ENCODE data around the gene CNTNAP2.
"Not testable (repeated sequence)": the region's sequence is repeated elsewhere in the genome, so short reads cannot be mapped to it uniquely, and the experiment has no call there.

Gene CNTNAP2

DNA sequence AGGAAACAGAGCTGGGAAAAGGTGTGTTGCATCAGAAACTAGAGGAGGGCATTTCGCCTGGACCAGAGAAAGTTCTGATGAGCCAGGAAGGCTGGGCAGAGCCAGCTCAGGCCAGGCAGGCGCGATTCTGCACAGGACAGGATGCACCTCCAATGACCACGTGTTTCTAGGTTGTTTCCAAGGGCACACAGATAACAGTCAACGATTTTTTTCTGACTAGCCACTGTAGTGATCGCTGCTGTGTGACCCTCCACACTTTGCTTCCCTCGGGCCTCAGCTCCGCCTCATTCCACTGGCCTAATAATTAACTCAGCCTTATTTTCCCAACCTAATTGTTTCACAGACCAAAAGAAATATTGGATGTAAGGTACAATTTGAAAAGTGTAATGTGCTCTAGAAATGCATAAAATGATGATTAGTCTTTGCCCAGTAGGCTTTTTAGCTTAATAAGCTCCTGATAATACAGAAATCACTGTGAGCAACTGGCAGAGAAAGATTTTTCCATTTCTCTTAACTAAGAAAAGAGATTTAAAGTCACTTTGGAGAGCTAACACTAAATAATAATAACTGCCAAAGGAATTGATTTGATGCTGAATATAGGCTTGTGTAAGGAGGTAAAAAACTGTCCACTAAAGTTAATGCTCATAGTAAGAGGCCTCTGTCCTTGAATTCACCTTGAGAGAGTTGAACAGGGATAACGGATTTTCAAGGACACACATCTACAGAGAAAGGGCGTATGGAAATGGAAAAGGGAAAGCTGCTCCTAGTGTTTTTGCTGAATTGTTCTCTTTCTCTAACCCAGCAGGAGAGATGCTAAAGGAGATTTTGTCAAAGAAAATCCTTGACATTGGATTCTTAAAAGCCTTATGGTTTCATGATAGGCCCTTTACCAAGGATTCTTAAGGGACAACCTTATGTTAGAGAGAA, 2183.0 kb downstream of the CNTNAP2 start:
- DNase-seq (ENCODE audit: low read depth) = no peak
- no peak overlapping the region for H3K4me3 ChIP-seq (ENCODE audit: low read depth, low read length)
- TF ChIP-seq, protein P1, sequence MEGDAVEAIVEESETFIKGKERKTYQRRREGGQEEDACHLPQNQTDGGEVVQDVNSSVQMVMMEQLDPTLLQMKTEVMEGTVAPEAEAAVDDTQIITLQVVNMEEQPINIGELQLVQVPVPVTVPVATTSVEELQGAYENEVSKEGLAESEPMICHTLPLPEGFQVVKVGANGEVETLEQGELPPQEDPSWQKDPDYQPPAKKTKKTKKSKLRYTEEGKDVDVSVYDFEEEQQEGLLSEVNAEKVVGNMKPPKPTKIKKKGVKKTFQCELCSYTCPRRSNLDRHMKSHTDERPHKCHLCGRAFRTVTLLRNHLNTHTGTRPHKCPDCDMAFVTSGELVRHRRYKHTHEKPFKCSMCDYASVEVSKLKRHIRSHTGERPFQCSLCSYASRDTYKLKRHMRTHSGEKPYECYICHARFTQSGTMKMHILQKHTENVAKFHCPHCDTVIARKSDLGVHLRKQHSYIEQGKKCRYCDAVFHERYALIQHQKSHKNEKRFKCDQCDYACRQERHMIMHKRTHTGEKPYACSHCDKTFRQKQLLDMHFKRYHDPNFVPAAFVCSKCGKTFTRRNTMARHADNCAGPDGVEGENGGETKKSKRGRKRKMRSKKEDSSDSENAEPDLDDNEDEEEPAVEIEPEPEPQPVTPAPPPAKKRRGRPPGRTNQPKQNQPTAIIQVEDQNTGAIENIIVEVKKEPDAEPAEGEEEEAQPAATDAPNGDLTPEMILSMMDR (conservative IDR thresholded peaks at IDR 0.05; ENCODE audit: low read depth, low read length) = no peak

DNA sequence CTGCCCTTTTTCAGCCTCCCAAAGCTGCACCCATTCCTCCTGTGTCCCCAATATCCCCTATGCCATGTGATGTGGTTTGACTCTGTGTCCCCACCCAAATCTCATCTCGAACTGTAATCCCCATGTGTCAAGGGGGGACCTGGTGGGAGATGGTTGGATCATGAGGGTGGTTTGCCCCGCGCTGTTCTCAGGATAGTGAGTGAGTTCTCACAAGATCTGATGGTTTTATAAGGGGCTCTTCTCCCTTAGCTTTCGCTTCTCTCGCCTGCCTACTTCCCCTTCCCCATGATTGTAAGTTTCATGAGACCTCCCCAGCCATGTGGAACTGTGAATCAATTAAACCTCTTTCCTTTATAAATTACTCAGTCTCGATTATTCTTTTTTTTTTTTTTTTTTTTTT, 2185.8 kb downstream of the CNTNAP2 start:
- not testable (repeated sequence) for DNase-seq (ENCODE audit: low read depth); H3K4me3 ChIP-seq (ENCODE audit: low read depth, low read length)

DNA sequence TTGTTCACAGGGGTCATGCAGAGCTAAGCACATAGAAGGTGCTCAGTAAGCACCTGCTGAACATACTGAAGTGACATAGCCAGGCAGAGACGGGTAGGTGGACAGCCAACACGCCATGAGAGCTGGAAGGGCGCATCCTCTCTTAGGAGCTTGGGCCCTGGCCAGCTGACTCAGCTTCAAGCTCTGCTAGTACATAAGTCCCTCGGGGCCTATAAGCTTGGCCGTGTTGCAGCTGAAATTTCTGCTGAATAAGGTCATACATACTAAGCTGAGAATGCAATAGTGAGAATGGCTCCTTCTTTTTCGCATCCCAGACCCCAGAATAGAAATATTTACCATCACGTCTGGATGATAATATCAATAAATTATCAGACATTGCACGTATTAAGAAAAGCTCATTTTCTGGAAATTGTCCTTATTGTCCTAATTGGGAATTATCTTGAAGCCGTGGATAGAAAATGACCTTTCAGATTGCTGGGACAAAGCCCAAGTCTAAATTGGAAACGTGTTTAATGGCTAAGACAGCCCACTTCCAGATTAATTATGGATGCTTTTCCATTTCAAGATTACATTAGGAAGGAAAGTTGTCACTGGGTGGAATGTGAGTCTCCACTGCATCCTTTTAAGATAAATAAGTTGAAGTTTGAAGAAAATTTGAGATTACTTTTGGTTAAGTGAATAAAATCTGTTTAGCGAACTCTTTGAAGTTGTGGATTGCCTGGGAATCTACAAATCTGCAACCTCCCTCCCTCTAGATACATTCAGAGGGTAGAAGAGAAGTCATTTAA, 2186.9 kb downstream of the CNTNAP2 start:
- DNase-seq (ENCODE audit: low read depth) = peak; percentile 84
- TF ChIP-seq, protein P1 (conservative IDR thresholded peaks at IDR 0.05; ENCODE audit: low read depth, low read length) = no peak
- no peak overlapping the region for H3K4me3 ChIP-seq (ENCODE audit: low read depth, low read length)

DNA sequence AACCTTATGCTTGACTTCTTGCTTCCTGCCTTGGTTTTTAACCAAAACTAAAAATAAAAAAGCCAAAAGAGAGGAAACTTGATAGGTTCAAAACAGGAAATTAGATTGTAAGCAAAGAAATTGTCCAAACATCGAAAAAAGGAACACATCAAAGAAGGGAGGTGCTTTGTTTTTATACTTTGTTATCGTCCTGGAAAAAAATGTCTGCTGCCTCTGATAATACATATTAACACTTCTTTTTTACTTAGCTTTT, 2187.4 kb downstream of the CNTNAP2 start:
- H3K4me3 ChIP-seq (ENCODE audit: low read depth, low read length) = no peak overlapping the region
- TF ChIP-seq, protein P1 (conservative IDR thresholded peaks at IDR 0.05; ENCODE audit: low read depth, low read length) = no peak
- DNase-seq (ENCODE audit: low read depth) = no peak

DNA sequence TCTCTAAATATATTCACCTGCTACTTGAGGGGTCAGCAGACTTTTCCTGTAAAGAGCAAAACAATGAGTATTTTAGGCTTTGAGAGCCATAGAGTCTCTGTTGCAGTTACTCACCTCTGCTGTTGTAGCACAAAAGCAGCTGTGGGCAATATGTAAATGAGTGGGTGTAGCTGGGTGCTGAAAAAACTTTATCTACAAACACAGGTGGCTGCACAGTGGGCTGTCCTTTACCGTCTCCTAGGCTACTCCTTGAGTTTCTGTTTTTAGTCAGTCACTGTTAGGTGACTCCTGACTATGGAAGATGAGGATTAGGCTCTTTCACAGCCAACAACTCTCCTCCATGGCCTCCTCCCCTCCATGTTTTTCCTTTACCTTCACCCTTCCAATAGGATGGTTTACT, 2187.9 kb downstream of the CNTNAP2 start:
- TF ChIP-seq, protein P1 (conservative IDR thresholded peaks at IDR 0.05; ENCODE audit: low read depth, low read length) = no peak
- DNase-seq (ENCODE audit: low read depth) = no peak
- no peak overlapping the region for H3K4me3 ChIP-seq (ENCODE audit: low read depth, low read length)

DNA sequence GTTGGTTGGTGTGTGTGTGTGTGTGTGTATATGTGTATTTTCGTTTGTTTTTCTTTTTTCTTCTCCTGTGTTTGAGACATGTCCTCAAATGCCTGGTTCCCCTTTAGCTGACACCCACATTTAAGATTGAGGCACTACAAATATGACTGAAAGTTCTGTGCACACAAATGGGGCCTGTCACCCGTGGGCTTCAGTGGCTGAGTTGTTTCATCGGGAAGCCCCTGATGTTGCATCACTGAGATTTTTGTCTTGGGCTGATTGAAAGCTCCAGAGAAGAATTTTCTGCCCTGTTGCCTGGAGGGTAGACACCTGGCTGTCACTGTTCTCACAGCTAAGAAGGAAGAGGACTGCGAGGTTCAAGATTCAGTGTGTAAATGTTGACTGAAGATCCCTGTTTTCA, 2190.2 kb downstream of the CNTNAP2 start:
- TF ChIP-seq, protein P1 (conservative IDR thresholded peaks at IDR 0.05; ENCODE audit: low read depth, low read length) = no peak
- no peak for DNase-seq (ENCODE audit: low read depth)
- no peak overlapping the region for H3K4me3 ChIP-seq (ENCODE audit: low read depth, low read length)

DNA sequence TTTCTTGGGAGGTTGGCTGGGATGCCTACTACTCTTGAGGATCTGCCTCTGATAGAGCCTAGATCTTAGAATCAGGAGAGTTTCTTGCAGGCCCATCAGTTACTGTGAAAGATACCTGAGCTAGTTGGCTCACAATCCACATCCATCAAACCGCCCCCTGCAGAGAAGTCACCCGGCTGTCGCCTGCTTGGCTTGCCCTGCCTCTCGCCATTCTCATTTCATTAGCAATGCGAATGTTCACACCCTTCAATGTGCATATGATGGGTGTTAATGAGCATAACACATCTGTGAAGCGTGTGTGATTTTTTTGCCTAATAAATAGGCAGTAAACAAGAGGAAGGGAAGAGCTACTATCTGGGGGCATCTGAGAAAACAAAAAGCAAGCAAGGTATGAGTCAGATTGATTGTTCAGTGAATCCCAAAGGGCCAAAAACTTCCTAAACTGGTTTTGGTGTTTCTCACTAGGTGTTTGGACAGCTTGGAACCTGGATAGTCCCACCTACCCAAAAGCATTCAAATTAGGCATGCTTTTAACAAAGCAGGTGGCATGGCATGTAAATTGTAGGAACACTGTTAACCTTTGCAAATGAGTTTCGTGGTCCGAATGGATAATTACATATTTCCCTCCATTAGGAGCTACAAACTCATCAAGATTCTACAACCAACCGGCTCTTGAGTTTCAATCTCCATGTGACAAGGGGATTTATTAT, 2201.7 kb downstream of the CNTNAP2 start:
- TF ChIP-seq, protein P1 (conservative IDR thresholded peaks at IDR 0.05; ENCODE audit: low read depth, low read length) = no peak
- no peak for DNase-seq (ENCODE audit: low read depth)
- no peak overlapping the region for H3K4me3 ChIP-seq (ENCODE audit: low read depth, low read length)

Data from choroid plexus epithelial cell (primary cell).